Fibroblast of villous mesenchyme (primary cell): ENCODE results near the gene GRP. TPM values are rescaled to one million over a fixed set of nuclear protein-coding genes. Genes with fewer than 3 reads are reported as not detected.

Experiments used
- DNase-seq: peaks from one replicate; pipeline ENCODE4 v3.0.0-alpha.2; 2010; ENCODE audit warnings: low read depth
- H3K4me3 ChIP-seq: 2 replicates; pipeline ENCODE4 v1.5.1; 2011; ENCODE audit warnings: low read depth, mild to moderate bottlenecking, low read length
- total RNA-seq: library from RNA; depleted of rRNA; stranded (reverse); fragments of >200 nt; gene quantifications from 2 replicates; pipeline ENCODE4 v1.2.3, GENCODE V29; 2012
- TF ChIP-seq, protein P1 (sequence below): IDR thresholded peaks from 2 replicates; pipeline ENCODE4 v1.5.1; 2012; ENCODE audit warnings: low read depth, mild to moderate bottlenecking, low read length; ENCODE audit not compliant: insufficient read depth

Gene GRP
- total RNA-seq, 1 donor = not detected

DNA sequence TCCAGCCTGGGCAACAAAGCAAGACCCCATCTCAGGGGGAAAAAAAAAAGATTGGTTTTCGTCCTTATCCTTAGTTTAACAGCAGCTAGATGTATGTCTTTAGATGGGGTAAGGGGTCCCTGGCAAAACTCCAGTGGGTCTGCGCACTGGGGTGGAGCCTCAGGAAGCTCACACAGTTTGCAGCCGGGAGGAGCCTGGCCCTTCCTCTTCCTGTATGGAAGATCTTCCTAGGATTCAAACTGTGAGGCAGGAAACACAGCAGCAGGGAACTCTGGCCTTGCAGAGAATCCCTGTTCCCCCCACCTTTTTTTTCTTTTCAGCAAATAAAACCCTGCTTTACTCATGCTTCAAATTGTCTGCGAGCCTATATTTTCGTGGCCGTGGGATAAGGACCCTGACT, 12.5 kb upstream of the GRP start:
- H3K4me3 ChIP-seq = no peak overlapping the region
- DNase-seq = no peak
- TF ChIP-seq, protein P1, sequence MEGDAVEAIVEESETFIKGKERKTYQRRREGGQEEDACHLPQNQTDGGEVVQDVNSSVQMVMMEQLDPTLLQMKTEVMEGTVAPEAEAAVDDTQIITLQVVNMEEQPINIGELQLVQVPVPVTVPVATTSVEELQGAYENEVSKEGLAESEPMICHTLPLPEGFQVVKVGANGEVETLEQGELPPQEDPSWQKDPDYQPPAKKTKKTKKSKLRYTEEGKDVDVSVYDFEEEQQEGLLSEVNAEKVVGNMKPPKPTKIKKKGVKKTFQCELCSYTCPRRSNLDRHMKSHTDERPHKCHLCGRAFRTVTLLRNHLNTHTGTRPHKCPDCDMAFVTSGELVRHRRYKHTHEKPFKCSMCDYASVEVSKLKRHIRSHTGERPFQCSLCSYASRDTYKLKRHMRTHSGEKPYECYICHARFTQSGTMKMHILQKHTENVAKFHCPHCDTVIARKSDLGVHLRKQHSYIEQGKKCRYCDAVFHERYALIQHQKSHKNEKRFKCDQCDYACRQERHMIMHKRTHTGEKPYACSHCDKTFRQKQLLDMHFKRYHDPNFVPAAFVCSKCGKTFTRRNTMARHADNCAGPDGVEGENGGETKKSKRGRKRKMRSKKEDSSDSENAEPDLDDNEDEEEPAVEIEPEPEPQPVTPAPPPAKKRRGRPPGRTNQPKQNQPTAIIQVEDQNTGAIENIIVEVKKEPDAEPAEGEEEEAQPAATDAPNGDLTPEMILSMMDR = no peak

DNA sequence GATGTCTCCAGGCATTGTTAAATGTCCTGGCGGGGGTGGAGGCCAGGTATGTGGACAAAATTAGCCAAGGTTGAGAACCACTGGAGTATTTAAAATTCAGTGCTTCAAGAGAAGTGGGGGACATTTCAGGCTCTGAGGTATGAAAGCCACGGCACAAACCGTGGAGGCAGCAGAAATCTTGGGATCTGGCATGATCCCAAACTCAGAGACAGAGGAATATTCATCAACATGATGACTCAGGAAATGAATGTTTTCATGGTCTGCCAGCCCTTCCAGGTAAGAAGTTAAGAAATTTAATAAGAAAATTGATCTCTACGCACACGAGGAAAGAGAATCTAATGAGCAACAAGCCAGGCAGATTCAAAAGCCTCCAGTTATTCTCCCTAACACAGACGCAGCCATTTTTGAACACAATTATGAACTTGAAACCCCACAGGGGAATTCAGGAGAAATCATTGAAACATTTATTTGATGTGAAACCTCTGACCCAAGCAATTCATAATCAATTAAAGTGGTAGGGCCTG, 11.3 kb upstream of the GRP start:
- DNase-seq = no peak
- H3K4me3 ChIP-seq = no peak overlapping the region
- TF ChIP-seq, protein P1 = no peak

DNA sequence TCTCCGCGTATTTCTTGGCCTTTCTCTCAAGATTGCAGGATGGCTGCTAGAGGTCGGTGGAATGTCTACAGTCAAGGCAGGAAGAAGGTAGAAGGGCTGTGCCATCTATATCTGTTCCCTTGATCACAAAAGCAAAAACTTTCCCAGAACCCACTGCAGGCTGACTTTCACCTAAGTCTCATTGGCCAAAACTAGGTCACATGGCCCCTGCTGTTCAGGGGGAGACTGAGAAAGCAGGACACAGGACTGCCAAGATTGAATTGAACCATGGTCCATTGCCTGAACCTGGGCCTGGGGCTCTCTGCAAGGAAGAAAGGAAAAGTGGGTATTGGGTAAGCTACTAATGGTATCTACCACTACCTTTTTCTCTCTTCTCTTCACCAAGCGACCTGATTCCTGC, 9.7 kb upstream of the GRP start:
- no peak for DNase-seq
- TF ChIP-seq, protein P1 = no peak
- no peak overlapping the region for H3K4me3 ChIP-seq

DNA sequence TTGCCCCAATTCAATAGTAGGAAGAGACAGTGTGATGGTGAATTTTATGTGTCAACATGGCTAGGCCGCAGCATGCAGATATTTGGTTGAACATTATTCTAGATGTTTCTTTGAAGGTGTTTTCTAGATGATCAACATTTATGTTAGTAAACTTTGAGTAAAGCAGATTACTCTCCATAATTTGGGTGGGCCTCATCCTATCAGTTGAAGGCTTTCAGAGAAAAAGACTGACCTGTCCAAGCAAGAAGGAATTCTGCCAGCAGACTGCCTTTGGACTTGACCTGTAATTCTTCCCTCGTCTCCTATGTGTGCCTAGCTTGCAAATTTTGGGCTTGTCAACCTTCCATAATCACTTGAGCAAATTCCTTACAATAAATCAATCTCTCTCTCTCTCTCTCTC, 8.3 kb upstream of the GRP start:
- no peak overlapping the region for H3K4me3 ChIP-seq
- TF ChIP-seq, protein P1 = no peak
- no peak for DNase-seq

DNA sequence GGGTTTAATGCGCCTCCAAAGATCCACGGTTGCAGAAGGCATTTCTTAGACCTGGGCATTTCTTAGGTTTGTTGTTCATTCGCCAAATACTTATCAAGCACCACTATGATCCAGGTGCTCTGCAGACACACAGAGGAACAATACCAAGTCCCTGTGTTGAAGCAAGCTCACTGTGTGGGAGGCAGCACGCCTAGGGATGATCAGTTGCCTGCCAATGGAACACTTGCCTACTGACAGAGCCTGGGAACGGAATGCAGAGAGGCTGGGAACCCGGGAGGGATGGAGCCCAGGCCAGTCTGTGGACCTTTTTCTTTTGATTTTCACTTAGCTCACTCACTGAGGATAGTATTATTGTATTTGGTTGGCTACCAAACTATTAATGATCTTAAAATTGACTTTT, 1.9 kb upstream of the GRP start:
- TF ChIP-seq, protein P1 = no peak
- no peak overlapping the region for H3K4me3 ChIP-seq
- no peak for DNase-seq

DNA sequence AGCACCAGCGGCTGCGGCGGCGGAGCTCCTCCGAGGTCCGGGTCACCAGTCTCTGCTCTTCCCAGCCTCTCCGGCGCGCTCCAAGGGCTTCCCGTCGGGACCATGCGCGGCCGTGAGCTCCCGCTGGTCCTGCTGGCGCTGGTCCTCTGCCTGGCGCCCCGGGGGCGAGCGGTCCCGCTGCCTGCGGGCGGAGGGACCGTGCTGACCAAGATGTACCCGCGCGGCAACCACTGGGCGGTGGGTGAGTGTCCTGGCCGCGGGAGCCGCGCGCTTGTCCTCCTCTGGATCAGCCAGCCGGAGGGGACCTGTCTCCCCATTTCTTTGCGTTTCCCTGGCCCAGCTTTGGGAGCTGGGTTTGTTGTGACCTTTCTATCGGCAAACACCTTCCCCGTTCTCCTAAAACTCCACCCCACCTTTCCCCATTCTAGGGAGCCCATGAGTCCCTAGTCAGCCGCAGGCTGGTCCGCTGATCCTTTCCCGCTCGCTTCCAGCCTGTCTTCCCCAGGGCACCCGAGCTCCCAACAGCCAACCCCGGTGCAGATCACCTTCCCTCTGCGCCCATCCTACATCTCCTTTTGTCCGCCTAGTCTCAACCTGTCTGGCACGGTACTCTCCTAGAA, 316 bp downstream of the GRP start:
- no peak for DNase-seq
- no peak overlapping the region for H3K4me3 ChIP-seq
- TF ChIP-seq, protein P1 = no peak
